HG03135 (cell line): ENCODE results near the gene RPF1.

Experiments
- ATAC-seq: cut with Tn5 transposase; IDR thresholded peaks from one replicate; pipeline ENCODE4 v1.9.1; 2021; ENCODE audit warnings: mild to moderate bottlenecking, moderate library complexity; ENCODE audit not compliant: unreplicated experiment

The RPF1 gene

DNA sequence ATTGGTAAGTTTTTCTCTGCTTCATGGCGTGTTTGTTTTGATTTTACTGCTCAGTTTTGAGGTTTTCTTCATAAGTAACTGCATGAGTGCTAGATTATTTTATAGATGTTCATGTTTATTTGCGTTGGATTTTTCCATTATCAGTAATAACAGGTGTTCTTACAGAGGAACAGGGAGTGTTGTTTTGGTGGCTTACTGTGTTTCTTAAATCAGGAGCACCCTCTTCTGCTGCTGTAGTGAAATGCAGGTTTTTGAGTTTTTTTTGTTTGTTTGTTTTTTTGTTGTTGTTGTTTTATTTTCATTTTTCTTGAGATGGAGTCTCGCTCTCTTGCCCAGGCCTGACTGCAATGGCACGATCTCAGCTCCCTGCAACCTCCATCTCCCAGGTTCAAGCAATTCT, 62.6 kb downstream of the RPF1 start:
- no peak for ATAC-seq
